HepG2 (cell line): ENCODE data around the gene SPATA13. TPM values are rescaled to one million over a fixed set of nuclear protein-coding genes. Genes with fewer than 3 reads are reported as not detected.

Experiments
- ARNT2 ChIP-seq: sonication (generic); formaldehyde crosslinking; IDR thresholded peaks from 2 replicates; pipeline ENCODE4 v1.8.0; 2022; ENCODE audit warnings: mild to moderate bottlenecking, low read depth, missing genetic modification reagents, moderate library complexity
- NFIC ChIP-seq: IDR thresholded peaks from 2 replicates; pipeline ENCODE4 v1.6.1; 2012; ENCODE audit warnings: mild to moderate bottlenecking, low read length, inconsistent platforms
- ZBTB40 ChIP-seq, 2 experiments: fragments of 450-650 bp in 1 of 2; sonication (generic) in 1 of 2; formaldehyde crosslinking in 1 of 2; IDR thresholded peaks; 2 replicates each; pipeline versions ENCODE4 v1.6.1 to v1.8.0; 2016 to 2022; ENCODE audit warnings: antibody characterized with exemption in 1 of 2, mild to moderate bottlenecking in 1 of 2, missing genetic modification reagents in 1 of 2
- ZNF281 ChIP-seq: sonication (generic); formaldehyde crosslinking; IDR thresholded peaks from 2 replicates; pipeline ENCODE4 v1.4.0; 2020; ENCODE audit warnings: missing genetic modification reagents, borderline replicate concordance
- polyA plus RNA-seq, 8 experiments: library from polyadenylated mRNA; depleted of rRNA in 3 of 8; stranded (reverse) in 7 of 8; unstranded in 1 of 8; fragments of >200 nt; fragmentation: Illumina TruSeq in 4 of 8; extraction: Trizol in 4 of 8; gene quantifications; 2 replicates each; pipeline versions ENCODE4 v1.2.1 to v1.2.3, GENCODE V29; 2011 to 2016; ENCODE audit warnings: low read depth in 4 of 8, missing spikeins in 1 of 8, mixed read lengths in 1 of 8; ENCODE audit not compliant: insufficient read depth in 1 of 8
- total RNA-seq, 5 experiments: library from RNA; depleted of rRNA; stranded (reverse); fragments of >200 nt; fragmentation: Illumina TruSeq; extraction: Trizol; gene quantifications; 2 replicates each; pipeline ENCODE4 v1.2.3, GENCODE V29; 2016; ENCODE audit warnings: low read depth in 1 of 5

The SPATA13 gene
- total and polyA plus RNA-seq, 2 of the 13 experiments (the other 11 are each of a cell fraction or from before 2014, with no cell fraction given) = 11.3 to 14.2 TPM

GRCh38 chr13:24150572-24150971, 9.9 kb upstream of the SPATA13 start (continued):
- no peak for TF ChIP-seq ZBTB40 (IDR thresholded peaks at IDR 0.05)
- TF ChIP-seq ZBTB40 (CRISPR knock-in tag; IDR thresholded peaks at IDR 0.05) = no peak
- TF ChIP-seq NFIC = no peak
- no peak for TF ChIP-seq ZNF281 (CRISPR knock-in tag)
- no peak for TF ChIP-seq ARNT2 (CRISPR knock-in tag)
